Ammon's horn (tissue), 1 donor: ENCODE results near the gene ENOSF1.

ENCODE experiments used
- DNase-seq: peaks from one replicate; pipeline ENCODE4 v3.0.0-alpha.2; 2016; ENCODE audit warnings: low spot score

ENOSF1 gene

DNA sequence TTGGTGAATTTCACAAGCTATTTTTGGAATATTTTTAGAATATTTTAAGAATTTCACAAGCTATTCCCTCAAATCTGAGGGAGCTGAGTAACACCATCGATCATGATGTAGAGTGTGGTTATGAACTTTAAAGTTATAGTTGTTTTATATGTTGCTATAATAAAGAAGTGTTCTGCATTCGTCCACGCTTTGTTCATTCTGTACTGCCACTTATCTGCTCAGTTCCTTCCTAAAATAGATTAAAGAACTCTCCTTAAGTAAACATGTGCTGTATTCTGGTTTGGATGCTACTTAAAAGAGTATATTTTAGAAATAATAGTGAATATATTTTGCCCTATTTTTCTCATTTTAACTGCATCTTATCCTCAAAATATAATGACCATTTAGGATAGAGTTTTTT is 39.1 kb downstream of the ENOSF1 start:
- DNase-seq, result no peak

DNA sequence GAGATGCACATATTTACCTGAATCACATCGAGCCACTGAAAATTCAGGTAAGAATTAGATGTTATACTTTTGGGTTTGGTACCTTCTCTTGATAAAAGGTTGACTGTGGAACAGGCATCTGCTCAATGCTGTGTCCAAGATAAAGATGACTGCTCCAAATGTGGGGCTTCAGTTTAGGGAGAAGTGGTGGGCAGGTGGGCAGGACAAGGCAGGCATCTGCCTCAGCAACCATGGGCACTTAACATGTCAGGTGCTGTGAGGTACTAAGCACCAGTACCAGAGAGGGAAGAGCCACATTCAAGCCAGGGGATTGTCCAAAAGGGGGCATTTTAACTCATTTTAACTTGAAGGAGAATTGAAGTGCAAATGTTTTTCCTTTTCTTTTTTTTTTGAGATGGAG is 41.0 kb downstream of the ENOSF1 start:
- DNase-seq, result no peak

DNA sequence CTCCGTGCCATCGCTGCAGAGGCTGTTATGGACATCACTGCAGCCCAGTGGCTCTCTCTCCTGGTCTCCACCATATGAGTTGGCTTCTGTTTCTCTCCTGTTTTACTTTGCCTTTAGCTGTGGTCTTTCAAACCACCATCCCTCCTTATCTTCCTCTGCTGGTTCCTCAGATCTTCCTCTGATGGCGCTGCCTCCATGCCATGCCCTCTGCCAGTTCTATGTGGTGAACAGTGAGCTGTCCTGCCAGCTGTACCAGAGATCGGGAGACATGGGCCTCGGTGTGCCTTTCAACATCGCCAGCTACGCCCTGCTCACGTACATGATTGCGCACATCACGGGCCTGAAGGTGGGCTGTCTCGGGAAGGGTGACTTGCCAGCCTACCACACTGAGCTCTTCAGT is 41.9 kb downstream of the ENOSF1 start:
- no peak for DNase-seq

DNA sequence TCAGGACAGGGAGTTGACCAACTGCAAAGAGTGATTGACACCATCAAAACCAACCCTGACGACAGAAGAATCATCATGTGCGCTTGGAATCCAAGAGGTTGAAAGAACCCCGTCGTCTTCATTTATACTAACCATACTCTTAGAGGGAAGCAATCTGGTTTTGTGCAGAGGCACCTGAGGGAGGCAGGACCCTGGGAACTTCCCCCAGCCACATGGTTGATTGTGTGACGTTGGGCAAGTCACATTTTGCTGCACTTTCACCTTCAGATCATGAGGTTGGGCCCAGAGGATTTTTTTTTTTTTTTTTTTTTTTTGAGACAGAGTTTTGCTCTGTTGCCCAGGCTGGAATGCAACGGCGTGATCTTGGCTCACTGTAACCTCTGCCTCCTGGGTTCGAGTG is 43.4 kb downstream of the ENOSF1 start:
- DNase-seq, result no peak

DNA sequence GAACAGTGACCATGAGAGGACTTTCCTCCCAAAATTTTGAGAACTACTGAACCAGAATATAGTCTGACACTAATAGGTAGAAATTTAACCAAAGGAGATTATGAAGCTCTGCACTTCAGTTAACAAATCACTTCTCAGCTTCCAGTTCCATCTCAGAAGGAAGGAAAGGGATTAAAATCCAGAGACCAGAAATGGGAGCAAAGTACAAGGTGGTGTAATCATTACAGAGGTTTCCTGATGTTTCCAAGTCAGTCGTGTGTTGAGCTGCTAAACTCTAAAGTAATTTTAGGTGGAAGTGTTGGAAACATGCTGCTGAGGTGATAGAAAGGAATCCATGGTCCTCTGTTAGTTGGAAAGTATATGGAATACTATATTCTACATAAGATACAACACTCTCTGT is 44.2 kb downstream of the ENOSF1 start:
- no peak for DNase-seq

DNA sequence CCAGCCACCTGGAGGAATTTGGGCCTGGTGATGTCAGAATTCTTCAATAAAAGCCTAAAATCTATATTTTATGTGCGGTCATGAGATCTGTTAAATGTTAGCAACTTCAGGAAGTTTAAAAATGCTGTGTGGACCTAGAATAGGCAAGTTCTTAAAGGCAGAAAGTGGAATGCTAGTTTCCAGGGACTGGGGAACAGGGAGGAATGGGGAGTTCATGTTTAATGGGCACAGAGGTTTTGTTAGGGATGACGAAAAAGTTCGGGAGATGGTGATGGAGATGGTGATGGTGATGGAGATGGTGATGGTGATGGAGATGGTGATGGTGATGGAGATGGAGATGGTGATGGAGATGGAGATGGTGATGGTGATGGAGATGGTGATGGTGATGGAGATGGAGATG is 45.8 kb downstream of the ENOSF1 start:
- DNase-seq, result no peak

DNA sequence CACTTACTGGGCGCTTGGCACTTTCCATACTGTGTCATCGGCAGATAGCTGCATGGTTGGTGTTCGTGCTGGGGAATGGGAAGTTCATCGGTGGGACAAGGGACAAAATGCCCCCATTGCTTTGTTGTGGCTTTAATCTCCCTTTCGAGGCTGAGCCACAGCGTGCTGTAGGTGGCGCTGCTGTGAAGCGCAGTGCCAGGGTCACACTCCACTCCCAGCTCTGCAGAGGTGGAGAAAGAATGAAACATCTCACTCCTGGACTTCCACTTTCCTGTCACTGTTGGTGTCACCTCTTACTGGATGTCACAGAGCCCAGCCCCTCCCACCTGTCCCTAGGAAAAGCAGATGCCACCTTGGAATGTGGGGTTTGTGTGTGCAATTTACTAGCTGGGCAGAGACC is 46.3 kb downstream of the ENOSF1 start:
- DNase-seq, result no peak

DNA sequence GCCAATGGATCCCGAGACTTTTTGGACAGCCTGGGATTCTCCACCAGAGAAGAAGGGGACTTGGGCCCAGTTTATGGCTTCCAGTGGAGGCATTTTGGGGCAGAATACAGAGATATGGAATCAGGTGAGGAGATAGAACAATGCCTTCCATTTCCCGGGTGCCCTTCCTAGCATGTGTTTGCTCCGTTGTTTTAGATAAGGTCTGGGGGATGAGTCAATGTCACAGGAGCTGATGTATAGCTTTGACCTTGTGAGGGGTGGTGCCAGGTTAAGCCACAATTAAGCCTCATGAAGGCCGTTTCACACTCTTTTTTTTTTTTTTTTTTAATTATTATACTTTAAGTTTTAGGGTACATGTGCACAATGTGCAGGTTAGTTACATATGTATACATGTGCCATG is 50.2 kb downstream of the ENOSF1 start:
- DNase-seq, result no peak

DNA sequence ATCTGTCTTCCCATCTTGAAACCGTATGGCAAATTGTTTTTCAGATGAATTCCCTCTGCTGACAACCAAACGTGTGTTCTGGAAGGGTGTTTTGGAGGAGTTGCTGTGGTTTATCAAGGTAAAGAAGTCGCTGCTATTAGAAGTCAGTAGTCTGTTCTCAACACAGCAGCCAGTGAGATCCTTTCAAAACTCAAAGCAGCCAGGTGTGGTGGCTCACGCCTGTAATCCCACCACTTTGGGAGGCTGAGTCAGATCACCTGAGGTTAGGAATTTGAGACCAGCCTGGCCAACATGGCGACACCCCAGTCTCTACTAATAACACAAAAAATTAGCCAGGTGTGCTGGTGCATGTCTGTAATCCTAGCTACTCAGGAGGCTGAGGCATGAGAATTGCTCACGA is 52.8 kb downstream of the ENOSF1 start:
- no peak for DNase-seq

DNA sequence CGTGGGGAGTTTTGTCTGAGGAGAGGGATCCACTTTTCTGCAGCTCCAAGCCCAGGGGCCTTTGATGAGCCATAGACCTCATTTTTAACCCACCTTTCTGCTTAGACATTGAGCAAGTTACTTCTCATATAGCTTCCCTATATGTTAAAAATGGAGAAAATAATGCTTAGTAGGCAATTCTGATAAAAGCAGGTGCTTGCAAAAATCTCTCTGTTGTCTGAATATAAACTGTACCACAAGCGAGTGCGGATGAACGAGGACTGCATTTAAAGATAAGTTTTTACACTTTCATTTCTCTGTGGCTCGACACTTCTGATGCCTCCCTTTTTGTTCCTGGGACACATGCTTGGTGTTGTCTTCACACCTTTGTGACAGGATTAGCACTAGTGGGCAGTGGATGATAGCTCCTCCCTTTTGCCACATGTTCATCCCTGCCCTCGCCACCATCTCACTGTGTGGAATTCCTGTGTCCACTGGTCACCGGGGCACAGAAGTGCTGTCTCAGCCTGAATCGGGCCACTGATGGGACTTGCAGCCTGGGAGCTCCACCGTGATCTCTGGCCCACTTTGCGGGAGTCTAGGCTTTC is 53.4 kb downstream of the ENOSF1 start:
- DNase-seq, result no peak

DNA sequence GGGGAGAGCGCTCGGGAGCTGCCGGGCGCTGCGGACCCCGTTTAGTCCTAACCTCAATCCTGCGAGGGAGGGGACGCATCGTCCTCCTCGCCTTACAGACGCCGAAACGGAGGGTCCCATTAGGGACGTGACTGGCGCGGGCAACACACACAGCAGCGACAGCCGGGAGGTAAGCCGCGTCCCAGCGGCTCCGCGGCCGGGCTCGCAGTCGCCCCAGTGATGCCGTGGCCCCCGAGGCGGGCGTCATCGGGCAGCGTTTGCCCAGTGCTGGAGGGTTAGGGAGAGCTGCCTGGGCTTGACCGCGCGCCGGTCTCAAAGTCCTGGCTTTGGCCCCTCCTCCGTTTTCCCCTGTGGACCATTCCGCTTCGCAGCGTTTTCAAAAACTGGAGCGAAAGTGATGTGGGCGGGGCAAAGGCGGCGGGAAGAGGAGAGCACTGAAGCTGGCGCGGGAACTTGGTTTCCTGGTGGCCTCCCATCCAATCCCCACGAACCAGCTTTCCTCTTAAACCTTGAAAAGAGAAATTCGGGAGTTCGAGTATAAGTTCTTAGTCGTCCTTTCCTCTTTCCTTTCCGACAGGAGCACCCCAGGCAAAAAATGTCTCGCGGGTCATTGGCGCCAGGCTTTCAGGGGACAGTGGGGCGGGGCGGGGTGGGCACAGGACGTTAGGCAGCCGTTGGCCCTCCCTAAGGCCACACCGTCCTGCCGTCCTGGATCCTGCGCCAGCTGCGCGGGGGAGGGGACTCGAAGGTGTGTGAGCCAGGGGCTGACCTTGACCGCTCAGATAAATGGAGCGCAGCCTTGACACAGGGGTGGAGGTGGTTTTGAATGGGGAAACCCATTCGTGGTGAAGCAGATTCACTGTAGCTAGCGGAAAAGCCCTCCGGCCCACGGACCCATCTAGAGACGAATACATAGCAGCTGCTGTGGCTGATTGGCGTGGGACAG is 54.2 kb downstream of the ENOSF1 start:
- DNase-seq, result peak; percentile 89

DNA sequence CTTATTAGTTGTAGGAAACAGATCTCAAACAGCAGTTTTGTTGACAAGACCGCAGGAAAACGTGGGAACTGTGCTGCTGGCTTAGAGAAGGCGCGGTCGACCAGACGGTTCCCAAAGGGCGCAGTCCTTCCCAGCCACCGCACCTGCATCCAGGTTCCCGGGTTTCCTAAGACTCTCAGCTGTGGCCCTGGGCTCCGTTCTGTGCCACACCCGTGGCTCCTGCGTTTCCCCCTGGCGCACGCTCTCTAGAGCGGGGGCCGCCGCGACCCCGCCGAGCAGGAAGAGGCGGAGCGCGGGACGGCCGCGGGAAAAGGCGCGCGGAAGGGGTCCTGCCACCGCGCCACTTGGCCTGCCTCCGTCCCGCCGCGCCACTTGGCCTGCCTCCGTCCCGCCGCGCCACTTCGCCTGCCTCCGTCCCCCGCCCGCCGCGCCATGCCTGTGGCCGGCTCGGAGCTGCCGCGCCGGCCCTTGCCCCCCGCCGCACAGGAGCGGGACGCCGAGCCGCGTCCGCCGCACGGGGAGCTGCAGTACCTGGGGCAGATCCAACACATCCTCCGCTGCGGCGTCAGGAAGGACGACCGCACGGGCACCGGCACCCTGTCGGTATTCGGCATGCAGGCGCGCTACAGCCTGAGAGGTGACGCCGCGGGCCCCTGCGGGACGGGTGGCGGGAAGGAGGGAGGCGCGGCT is 55.0 kb downstream of the ENOSF1 start, which contains the start of gene TYMS:
Gene TYMS, plus strand, starts transcription at position 343 of the 690 bp plus-strand sequence. Its CDS starts 90 bp downstream, at position 433.
- DNase-seq, result peak; percentile 25

DNA sequence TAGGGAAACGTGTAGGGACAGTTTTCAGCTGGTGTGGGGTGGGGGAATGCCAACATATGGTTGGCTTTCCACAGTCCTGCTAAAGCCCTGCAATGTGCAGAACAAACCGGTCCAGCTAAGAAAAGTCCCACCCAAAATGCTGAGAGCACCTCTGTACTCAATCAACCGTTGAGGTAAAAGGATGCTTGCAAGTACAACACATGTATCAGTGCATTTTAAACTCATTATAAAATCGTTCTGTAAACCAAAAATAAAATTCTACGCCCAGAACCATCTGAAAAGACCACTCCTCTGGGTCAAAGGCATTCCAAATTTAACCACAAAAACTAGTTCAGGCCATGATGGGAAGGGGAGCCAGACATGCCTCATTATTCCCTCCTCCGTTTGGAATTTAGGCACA is 57.0 kb downstream of the ENOSF1 start:
- DNase-seq, result no peak

DNA sequence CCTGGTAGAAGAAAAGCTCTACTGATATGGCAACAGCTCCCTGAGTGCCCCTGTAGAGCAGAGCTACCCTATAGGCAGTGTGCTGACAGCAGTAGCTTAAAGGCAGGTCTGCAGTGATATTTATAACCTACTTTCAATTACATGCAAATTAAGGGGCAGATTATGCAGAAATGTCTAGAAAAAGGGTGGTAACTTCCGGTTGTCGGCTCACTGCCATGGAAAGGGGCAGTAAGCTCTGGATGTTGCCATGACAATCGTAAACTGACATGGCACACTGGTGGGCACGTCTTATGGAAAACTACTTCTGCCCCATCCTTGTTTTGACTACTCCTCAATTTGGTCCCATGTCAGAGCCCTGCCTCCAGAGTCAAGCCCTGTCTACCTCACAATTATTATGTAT is 57.8 kb downstream of the ENOSF1 start:
- DNase-seq, result no peak

DNA sequence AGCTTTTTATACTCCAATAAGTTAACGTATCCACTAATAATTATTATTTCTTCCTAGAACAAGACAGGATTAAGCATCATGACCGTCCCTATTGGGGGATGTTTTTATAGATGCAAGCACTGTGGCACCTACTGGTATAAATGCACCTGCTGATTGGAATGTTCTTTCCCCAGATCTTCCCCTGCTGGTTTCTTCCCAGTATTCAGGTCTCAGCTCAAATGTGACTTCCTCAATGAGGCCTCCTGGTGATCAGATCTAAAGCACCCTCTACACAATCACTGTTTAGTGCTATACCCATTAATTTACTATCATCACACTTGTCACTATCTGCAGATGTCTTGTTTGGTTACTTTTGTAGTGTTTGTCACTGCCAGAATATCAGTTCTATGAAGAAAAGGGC is 58.9 kb downstream of the ENOSF1 start:
- no peak for DNase-seq

DNA sequence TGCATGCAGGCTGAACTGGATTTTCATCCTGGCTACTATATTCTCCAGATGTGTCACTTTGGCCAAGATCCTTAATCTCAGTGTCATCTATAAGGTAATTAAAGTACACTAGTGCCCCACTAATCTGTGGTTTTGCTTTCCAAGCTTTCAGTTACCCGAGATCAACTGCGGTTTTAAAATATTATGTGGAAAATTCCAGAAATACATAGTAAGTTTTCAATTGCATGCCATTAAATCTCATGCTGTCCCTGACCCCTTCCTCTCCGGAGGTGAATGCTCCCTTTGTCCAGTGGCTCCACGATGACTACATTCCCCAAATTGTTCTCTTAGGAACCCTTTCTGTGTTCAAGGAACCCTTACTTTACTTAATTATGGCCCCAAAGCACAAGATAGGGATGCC is 60.3 kb downstream of the ENOSF1 start:
- DNase-seq, result no peak

DNA sequence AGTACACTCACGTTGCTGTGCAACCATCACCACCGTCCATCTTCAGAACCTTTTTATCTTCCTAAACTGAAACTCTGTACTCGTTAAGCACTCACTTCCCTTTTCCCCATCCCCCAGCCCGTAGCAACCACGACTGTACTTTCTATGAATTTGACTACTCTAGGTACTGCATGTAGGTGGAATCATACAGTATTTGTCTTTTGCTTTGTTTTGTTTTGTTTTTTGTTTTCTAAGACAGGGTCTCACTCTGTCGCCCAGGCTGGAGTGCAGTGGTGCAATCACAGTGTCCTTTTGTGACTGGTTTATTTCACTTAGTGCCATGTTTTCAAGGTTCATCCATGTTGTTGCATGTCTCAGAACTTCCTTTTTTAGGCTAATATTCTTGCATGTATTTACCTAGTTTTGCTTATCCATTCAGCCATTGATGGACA is 62.0 kb downstream of the ENOSF1 start:
- DNase-seq, result no peak

DNA sequence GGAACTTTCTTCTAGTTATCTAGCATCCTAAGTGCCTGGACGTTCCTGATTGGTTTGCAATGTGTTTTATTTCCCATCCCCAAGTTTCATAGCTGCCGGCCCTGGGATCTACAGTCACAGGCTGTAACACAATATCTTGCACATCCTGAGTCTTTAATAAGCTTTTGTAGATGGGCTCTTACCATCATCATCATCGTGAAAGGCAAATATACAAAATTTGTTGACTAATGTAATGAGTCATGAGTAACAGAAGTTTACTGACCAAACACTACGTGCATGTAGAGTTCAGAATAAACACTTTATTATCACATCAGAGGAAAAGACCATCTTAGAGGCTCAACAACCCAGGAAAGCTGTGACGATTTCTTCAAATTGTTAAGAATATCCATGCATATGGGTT is 63.1 kb downstream of the ENOSF1 start:
- DNase-seq, result no peak

DNA sequence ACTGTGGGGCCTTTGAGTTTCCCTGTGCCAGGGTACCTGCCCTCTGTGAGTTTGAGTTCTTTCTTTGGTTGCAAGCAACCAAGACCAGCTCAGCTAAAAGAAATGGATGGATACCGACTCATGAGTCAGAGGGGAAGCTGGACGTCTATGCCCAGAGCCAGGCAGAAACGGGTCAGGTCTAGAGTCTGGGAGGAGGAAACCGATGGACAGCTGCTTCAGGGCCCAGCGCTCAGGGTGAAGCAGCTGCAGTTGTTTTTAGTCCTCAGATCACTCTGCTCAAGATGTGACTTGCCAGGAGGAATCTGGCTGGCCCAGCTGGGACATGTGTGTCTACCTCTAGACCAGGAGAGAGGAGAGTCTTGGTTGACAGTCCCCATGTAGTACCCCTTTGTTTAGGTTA is 65.1 kb downstream of the ENOSF1 start:
- no peak for DNase-seq

DNA sequence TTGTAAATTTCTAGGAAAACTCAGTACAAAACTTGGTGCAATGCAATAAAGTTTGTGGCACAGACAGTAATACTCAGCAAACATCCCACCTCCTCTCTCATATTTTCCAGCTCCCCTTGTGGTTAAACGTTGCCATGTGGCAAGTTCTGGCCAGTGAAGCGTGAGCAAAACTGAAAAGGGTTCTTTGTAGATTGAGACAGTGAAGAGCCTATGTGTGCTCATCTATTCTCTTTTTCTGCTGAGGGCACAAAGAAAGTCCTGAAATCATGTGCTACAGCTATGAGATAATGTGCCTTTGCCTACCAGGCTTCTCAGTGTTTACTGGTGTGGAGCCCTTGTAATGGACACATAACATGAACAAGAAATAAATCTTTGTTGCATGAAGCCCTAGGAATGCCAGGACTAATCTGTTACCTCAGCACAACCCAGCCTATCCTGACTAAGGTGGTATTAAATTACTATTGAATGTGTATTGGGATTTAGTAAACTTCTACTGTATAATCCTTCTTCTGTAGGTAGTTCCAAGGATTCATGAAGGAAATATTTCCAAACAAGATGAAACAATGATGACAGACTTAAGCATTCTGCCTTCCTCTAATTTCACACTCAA is 67.9 kb downstream of the ENOSF1 start:
- DNase-seq, result peak; percentile 92

DNA sequence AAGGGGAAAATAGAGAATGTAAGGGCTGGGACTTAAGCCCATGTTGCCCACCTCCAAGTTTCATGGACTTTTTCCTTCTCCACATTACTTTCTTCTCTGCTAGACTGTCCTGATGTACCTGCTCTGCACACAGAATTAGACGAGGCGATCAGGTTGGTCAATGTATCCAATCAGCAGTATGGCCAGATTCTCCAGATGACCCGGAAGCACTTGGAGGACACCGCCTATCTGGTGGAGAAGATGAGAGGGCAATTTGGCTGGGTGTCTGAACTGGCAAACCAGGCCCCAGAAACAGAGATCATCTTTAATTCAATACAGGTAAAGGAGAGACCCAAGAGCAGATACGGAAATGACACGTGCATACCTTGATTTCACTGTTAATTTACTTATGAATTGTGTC is 71.2 kb downstream of the ENOSF1 start:
- DNase-seq, result no peak

DNA sequence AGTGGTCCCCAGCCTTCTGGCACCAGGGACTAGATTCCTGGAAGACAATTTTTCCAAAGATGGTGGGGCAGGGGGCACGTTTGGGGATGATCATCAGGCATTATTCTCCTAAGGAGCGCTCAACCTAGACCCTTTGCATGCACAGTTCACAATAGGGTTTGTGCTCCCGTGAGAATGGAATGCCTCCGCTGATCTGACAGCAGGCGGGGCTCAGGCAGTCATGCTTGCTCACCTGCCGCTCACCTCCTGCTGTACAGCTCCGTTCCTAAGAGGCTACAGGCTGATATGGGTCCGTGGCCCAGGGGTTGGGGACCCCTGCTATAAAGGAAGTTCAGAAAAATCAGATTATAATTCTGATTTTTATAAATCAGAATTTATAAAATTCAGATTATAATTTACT is 77.3 kb downstream of the ENOSF1 start:
- DNase-seq, result no peak
